SK-N-SH (cell line): ENCODE results near the gene RSU1. TPM values are rescaled to one million over a fixed set of nuclear protein-coding genes. Genes with fewer than 3 reads are reported as not detected.

Experiments used
- CTCF ChIA-PET: fragments of 300-600, 350-600 bp; formaldehyde crosslinking; extraction: SDS; loops from one replicate; lab custom pipeline; 2021; lab: Yijun Ruan, JAX
- POLR2A ChIA-PET: fragments of 350-600 bp; sonication (Branson Sonifier 250); formaldehyde crosslinking; extraction: SDS; loops from one replicate; lab custom pipeline; 2020; ENCODE audit warnings: antibody characterized with exemption, inconsistent platforms; lab: Yijun Ruan, JAX
- DNase-seq: peaks from one replicate; pipeline ENCODE4 v3.0.0; 2012
- H2AFZ ChIP-seq: fragments of 200-600 bp; sonication (generic); 2 replicates; pipeline ENCODE4 v1.8.1; 2016; ENCODE audit warnings: antibody characterized with exemption, mild to moderate bottlenecking, low read depth
- H3F3A ChIP-seq: fragments of 200-600 bp; sonication (generic); replicated peaks from 2 replicates; pipeline ENCODE3; 2016; ENCODE audit warnings: antibody characterized with exemption, mild to moderate bottlenecking; ENCODE audit not compliant: insufficient read depth
- H3K27ac ChIP-seq, 2 experiments: fragments of 200-500 bp in 1 of 2; fragments of 200-600 bp in 1 of 2; sonication (Bioruptor generic) in 1 of 2; sonication (generic), shearing (Covaris generic) in 1 of 2; 2 replicates each; pipeline versions ENCODE4 v1.5.1 to v1.6.1; 2014 to 2016; ENCODE audit warnings: low read depth in 2 of 2, inconsistent platforms in 1 of 2, low read length in 1 of 2, mild to moderate bottlenecking in 1 of 2, mixed read lengths in 1 of 2
- H3K27me3 ChIP-seq: fragments of 200-600 bp; sonication (generic), shearing (Covaris generic); 2 replicates; pipeline ENCODE4 v1.6.1; 2016; ENCODE audit warnings: mixed run types; ENCODE audit not compliant: insufficient read depth
- H3K36me3 ChIP-seq, 2 experiments: fragments of 200-500 bp in 1 of 2; fragments of 200-600 bp in 1 of 2; sonication (Bioruptor generic) in 1 of 2; sonication (generic) in 1 of 2; replicated peaks in 1 of 2; 2 replicates each; pipeline versions ENCODE3 to v1.5.1; 2014 to 2016; ENCODE audit warnings: low read length in 1 of 2, mild to moderate bottlenecking in 1 of 2; ENCODE audit not compliant: insufficient read depth in 2 of 2, control insufficient read depth in 1 of 2
- H3K4me1 ChIP-seq, 2 experiments: fragments of 200-500 bp in 1 of 2; fragments of 200-600 bp in 1 of 2; sonication (Bioruptor generic) in 1 of 2; sonication (generic), shearing (Covaris generic) in 1 of 2; 2 replicates each; pipeline versions ENCODE4 v1.5.1 to v1.6.1; 2014 to 2016; ENCODE audit warnings: low read depth in 1 of 2, low read length in 1 of 2, mixed run types in 1 of 2; ENCODE audit not compliant: insufficient read depth in 2 of 2, control insufficient read depth in 1 of 2
- H3K4me2 ChIP-seq: fragments of 200-600 bp; sonication (generic), shearing (Covaris generic); 2 replicates; pipeline ENCODE4 v1.6.1; 2017; ENCODE audit warnings: mixed run types
- H3K4me3 ChIP-seq, 2 experiments: fragments of 200-500 bp in 1 of 2; fragments of 200-600 bp in 1 of 2; sonication (Bioruptor generic) in 1 of 2; sonication (generic), shearing (Covaris generic) in 1 of 2; 2 replicates each; pipeline versions ENCODE4 v1.5.1 to v1.8.1; 2014 to 2016; ENCODE audit warnings: low read depth in 2 of 2, inconsistent platforms in 1 of 2, low read length in 1 of 2, mild to moderate bottlenecking in 1 of 2, mixed read lengths in 1 of 2, moderate library complexity in 1 of 2
- H3K79me2 ChIP-seq: fragments of 200-600 bp; sonication (generic); 2 replicates; pipeline ENCODE4 v1.8.1; 2017; ENCODE audit warnings: mild to moderate bottlenecking; ENCODE audit not compliant: insufficient read depth
- H3K9ac ChIP-seq: fragments of 200-600 bp; sonication (generic); 2 replicates; pipeline ENCODE4 v1.6.1; 2017; ENCODE audit warnings: mixed run types
- H3K9me2 ChIP-seq: fragments of 200-600 bp; sonication (generic); 2 replicates; pipeline ENCODE4 v1.6.1; 2017; ENCODE audit warnings: mixed run types
- H3K9me3 ChIP-seq: fragments of 200-600 bp; sonication (generic); 2 replicates; pipeline ENCODE4 v1.6.1; 2017; ENCODE audit warnings: mixed run types, mild to moderate bottlenecking, moderate library complexity
- H4K20me1 ChIP-seq: fragments of 200-600 bp; sonication (generic); 2 replicates; pipeline ENCODE4 v1.6.1; 2017; ENCODE audit warnings: mild to moderate bottlenecking, mixed run types; ENCODE audit not compliant: insufficient read depth
- ELF1 ChIP-seq: IDR thresholded peaks from 2 replicates; pipeline ENCODE4 v1.4.0; 2012
- EP300 ChIP-seq, 2 experiments: IDR thresholded peaks; 2 replicates each; pipeline versions ENCODE4 v1.4.0 to v1.6.1; 2012; ENCODE audit warnings: borderline replicate concordance in 1 of 2, low read depth in 1 of 2, low read length in 1 of 2
- JUND ChIP-seq: IDR thresholded peaks from 2 replicates; pipeline ENCODE4 v1.4.0; 2012
- MEF2A ChIP-seq: IDR thresholded peaks from 2 replicates; pipeline ENCODE4 v1.4.0; 2012; ENCODE audit warnings: low read depth, borderline replicate concordance
- NFIC ChIP-seq: IDR thresholded peaks from 2 replicates; pipeline ENCODE4 v1.4.0; 2012; ENCODE audit warnings: borderline replicate concordance
- POLR2AphosphoS5 ChIP-seq: IDR thresholded peaks from 2 replicates; pipeline ENCODE4 v1.6.1; 2012; ENCODE audit warnings: low read depth, low read length
- RAD21 ChIP-seq: IDR thresholded peaks from 2 replicates; pipeline ENCODE4 v1.6.1; 2012; ENCODE audit warnings: mild to moderate bottlenecking, low read length
- RCOR1 ChIP-seq: fragments of 150-350 bp; IDR thresholded peaks from 2 replicates; pipeline ENCODE4 v1.6.1; 2017; ENCODE audit warnings: antibody characterized with exemption, low read length
- RFX5 ChIP-seq: IDR thresholded peaks from 2 replicates; pipeline ENCODE4 v1.6.1; 2012; ENCODE audit warnings: mild to moderate bottlenecking, improper control_type of control experiment, low read length
- RXRA ChIP-seq: IDR thresholded peaks from 2 replicates; pipeline ENCODE4 v1.4.0; 2012; ENCODE audit warnings: low read depth, mild to moderate bottlenecking, borderline replicate concordance
- SIN3A ChIP-seq: IDR thresholded peaks from 2 replicates; pipeline ENCODE4 v1.6.1; 2012; ENCODE audit warnings: low read depth, mild to moderate bottlenecking, low read length, moderate library complexity, borderline replicate concordance
- SMC3 ChIP-seq: IDR thresholded peaks from 2 replicates; pipeline ENCODE4 v1.6.1; 2012; ENCODE audit warnings: low read depth, low read length, improper control_type of control experiment
- TAF1 ChIP-seq: IDR thresholded peaks from 2 replicates; pipeline ENCODE4 v1.6.1; 2012; ENCODE audit warnings: low read depth, mild to moderate bottlenecking, low read length, moderate library complexity, borderline replicate concordance
- TCF12 ChIP-seq: IDR thresholded peaks from 2 replicates; pipeline ENCODE4 v1.4.0; 2012
- TEAD4 ChIP-seq: IDR thresholded peaks from 2 replicates; pipeline ENCODE4 v1.4.0; 2012; ENCODE audit warnings: mild to moderate bottlenecking, borderline replicate concordance; ENCODE audit not compliant: insufficient read depth
- YY1 ChIP-seq: IDR thresholded peaks from 2 replicates; pipeline ENCODE4 v1.4.0; 2012; ENCODE audit warnings: low read depth, mild to moderate bottlenecking
- whole genome bisulfite sequencing: methylation state at CpG from one replicate; pipeline ENCODE4 v1.1.6; 2017; ENCODE audit warnings: low lambda C conversion rate; 5-methylcytosine and 5-hydroxymethylcytosine counted together
- polyA plus RNA-seq, 3 experiments: library from polyadenylated mRNA; depleted of rRNA; stranded (reverse); fragments of >200 nt; gene quantifications; 2 replicates each; pipeline ENCODE4 v1.2.3, GENCODE V29; 2012
- TF ChIP-seq, protein P1 (sequence below): IDR thresholded peaks from 2 replicates; pipeline ENCODE4 v1.4.0; 2012; ENCODE audit warnings: low read depth
- TF ChIP-seq, protein P2 (sequence below): IDR thresholded peaks from 2 replicates; pipeline ENCODE4; 2012
- TF ChIP-seq, protein P3 (sequence below): fragments of 150-350 bp; IDR thresholded peaks from 2 replicates; pipeline ENCODE4 v1.6.1; 2017; ENCODE audit warnings: antibody characterized with exemption, low read length, low read depth, borderline replicate concordance

The RSU1 gene
- polyA plus RNA-seq, 1 of the 3 experiments (the other 2 are of a cell fraction): 59.8 TPM

DNA sequence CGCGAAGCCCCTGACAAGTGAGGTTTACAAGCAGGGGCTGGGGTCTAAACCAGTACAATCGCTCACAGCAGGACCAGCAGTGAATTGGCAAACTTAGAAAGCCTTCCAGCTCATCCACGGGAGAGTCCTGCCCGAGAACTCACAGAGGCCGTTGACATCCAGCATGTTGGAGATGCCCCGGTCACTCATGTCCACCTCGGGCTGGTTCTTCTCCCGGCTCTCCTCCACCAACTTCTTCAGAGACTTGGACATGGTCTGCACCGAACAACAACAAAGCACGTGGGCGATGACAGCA is 447 bp downstream of the RSU1 start:
- peak; percentile 82; the same call in 1 of the 2 replicates for TF ChIP-seq SIN3A
- no peak for TF ChIP-seq RAD21
- TF ChIP-seq ELF1: no peak
- TF ChIP-seq MEF2A: no peak
- TF ChIP-seq, protein P1, sequence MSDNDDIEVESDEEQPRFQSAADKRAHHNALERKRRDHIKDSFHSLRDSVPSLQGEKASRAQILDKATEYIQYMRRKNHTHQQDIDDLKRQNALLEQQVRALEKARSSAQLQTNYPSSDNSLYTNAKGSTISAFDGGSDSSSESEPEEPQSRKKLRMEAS: peak; percentile 91
- TF ChIP-seq TEAD4: no peak
- TF ChIP-seq, protein P2, sequence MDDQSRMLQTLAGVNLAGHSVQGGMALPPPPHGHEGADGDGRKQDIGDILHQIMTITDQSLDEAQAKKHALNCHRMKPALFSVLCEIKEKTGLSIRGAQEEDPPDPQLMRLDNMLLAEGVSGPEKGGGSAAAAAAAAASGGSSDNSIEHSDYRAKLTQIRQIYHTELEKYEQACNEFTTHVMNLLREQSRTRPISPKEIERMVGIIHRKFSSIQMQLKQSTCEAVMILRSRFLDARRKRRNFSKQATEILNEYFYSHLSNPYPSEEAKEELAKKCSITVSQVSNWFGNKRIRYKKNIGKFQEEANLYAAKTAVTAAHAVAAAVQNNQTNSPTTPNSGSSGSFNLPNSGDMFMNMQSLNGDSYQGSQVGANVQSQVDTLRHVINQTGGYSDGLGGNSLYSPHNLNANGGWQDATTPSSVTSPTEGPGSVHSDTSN: no peak
- no peak for TF ChIP-seq RCOR1
- no peak for TF ChIP-seq RFX5
- no peaks in the 10 kb centered on the region for H3K9me2 ChIP-seq
- peak overlapping the region; percentile 67 for H3K9ac ChIP-seq
- CTCF ChIA-PET: interaction anchor here (0.6 to 1.2 kb wide), 2 partner anchors 426 to 914 kb away, joined by 3 read pairs; no protein-coding TSS in a partner anchor
- no peak for DNase-seq
- no peaks in the 10 kb centered on the region for H3K27me3 ChIP-seq
- no peaks in the 10 kb centered on the region for H4K20me1 ChIP-seq
- peak overlapping the region; percentile 83; the same call in 1 of the 2 replicates for H2AFZ ChIP-seq
- POLR2A ChIA-PET: no interaction called here
- H3F3A ChIP-seq: peaks cover 3% of the 10 kb centered on the region
- WGBS: 10% methylated on average over 12 of the region's 12 CpGs
- H3K27ac ChIP-seq: peak overlapping the region; percentile 50 to 78; a peak in 2 of 4 replicates
- no peaks in the 10 kb centered on the region for H3K36me3 ChIP-seq
- peaks cover 52% of the 10 kb centered on the region for H3K79me2 ChIP-seq
- H3K4me3 ChIP-seq: peak overlapping the region; percentile 88 to 89
- peak overlapping the region; percentile 99 for H3K4me2 ChIP-seq
- H3K9me3 ChIP-seq: no peaks in the 10 kb centered on the region
- H3K4me1 ChIP-seq: peaks cover 0 to 13% of the 10 kb centered on the region in 2 experiments; a peak in 2 of 4 replicates

DNA sequence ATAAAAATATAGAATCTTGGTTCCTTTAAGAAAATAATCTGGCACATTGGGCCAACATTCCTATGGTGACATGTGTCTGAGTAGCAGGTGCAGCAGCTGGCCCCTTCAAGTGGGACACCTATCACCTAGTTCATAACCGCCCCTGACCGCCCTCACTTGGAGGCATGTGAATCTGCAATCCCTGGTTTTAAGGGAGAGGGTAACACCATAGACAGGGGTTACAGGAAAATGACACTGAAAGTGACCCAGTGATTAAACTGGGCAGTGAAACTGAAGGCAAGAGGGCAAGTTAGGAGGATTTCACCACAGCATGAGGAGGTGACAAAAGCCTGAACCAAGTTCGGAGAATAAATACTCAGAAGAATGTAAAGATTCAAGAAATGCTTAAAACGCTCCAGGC is 1.1 kb downstream of the RSU1 start:
- TF ChIP-seq YY1: no peak
- TF ChIP-seq ELF1: no peak
- Histone ChIP-seq H3K4me3 (peak overlapping the region; percentile 88 to 89), H3K27me3 (no peaks in the 10 kb centered on the region), H3K4me1 (peaks cover 0 to 13% of the 10 kb centered on the region in 2 experiments; a peak in 2 of 4 replicates), H3K79me2 (peaks cover 58% of the 10 kb centered on the region), H3K36me3 (no peaks in the 10 kb centered on the region), H3K4me2 (peak overlapping the region; percentile 99), H3K27ac (no peak overlapping the region), H2AFZ (0 out of 2 replicates have a peak overlapping the region, but pooled peaks have one; percentile 83), H3K9me2 (no peaks in the 10 kb centered on the region), H3F3A (peaks cover 3% of the 10 kb centered on the region), H4K20me1 (no peaks in the 10 kb centered on the region), H3K9me3 (no peaks in the 10 kb centered on the region), H3K9ac (peak overlapping the region; percentile 67; the same call in 1 of the 2 replicates)
- POLR2A ChIA-PET: no interaction called here
- CTCF ChIA-PET: interaction anchor here (1.0 kb wide), 1 partner anchor 415 kb away, joined by 3 read pairs; no protein-coding TSS in a partner anchor
- 90% methylated on average over 4 of the region's 4 CpGs for WGBS
- peak; percentile 9 for DNase-seq

DNA sequence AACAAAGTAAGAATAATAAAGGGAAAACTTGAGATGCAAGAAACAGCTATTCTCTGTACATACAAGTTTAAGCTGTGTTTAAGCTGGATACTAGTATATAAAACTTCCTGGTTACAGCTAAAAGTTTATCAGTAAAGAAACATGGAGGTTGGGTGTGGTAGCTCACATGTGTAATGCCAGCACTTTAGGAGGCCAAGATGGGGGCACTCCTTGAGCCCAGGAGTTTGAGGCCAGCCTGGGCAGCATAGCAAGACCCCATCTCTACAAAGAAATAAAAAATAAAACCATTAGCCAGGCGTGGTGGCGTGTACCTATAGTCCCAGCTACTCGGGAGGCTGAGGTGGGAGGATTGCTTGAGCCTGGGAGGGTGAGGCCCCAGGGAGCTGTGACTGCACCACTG is 3.2 kb downstream of the RSU1 start:
- H3K9ac ChIP-seq: no peak overlapping the region
- POLR2A ChIA-PET: no interaction called here
- TF ChIP-seq NFIC (no peak), TAF1 (no peak), EP300 (IDR thresholded peaks at IDR 0.05; ENCODE audit: borderline replicate concordance in 1 of 2, low read depth in 1 of 2, low read length in 1 of 2) (no peak), RFX5 (no peak), SMC3 (no peak), RXRA (no peak), RAD21 (no peak), TCF12 (no peak), POLR2AphosphoS5 (no peak), JUND (no peak), YY1 (no peak)
- TF ChIP-seq, protein P2: no peak
- TF ChIP-seq, protein P3, sequence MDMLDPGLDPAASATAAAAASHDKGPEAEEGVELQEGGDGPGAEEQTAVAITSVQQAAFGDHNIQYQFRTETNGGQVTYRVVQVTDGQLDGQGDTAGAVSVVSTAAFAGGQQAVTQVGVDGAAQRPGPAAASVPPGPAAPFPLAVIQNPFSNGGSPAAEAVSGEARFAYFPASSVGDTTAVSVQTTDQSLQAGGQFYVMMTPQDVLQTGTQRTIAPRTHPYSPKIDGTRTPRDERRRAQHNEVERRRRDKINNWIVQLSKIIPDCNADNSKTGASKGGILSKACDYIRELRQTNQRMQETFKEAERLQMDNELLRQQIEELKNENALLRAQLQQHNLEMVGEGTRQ: no peak

More for the DNA sequence above, 3.2 kb downstream of the RSU1 start:
- 100% methylated on average over 3 of the region's 3 CpGs for WGBS
- Histone ChIP-seq H3K36me3 (no peaks in the 10 kb centered on the region), H3K27ac (no peak overlapping the region), H3K4me1 (peaks cover 0 to 13% of the 10 kb centered on the region in 2 experiments; a peak in 2 of 4 replicates), H3K27me3 (no peaks in the 10 kb centered on the region), H3K4me2 (no peak overlapping the region), H3F3A (peaks cover 3% of the 10 kb centered on the region), H3K9me3 (no peaks in the 10 kb centered on the region), H3K79me2 (peaks cover 78% of the 10 kb centered on the region), H3K4me3 (no peak overlapping the region), H3K9me2 (no peaks in the 10 kb centered on the region), H2AFZ (no peak overlapping the region), H4K20me1 (no peaks in the 10 kb centered on the region)
- DNase-seq: no peak
- CTCF ChIA-PET: no interaction called here
